SH-SY5Y (cell line): ENCODE measurements around the gene ZNF860.

Experiments used
- GATA2 ChIP-seq: IDR thresholded peaks from 2 replicates; pipeline ENCODE4 v1.6.1; 2011; ENCODE audit warnings: mild to moderate bottlenecking, low read depth, low read length
- GATA3 ChIP-seq: IDR thresholded peaks from 2 replicates; pipeline ENCODE4 v1.6.1; 2011; ENCODE audit warnings: low read depth, mild to moderate bottlenecking, low read length, moderate library complexity

- TF ChIP-seq GATA2 (no peak), GATA3 (no peak)
Observed at GRCh38 chr3:31952205-31952604, 29.3 kb upstream of the ZNF860 start.
